Measurements from ENCODE around the gene OXTR.

Gene OXTR

DNA sequence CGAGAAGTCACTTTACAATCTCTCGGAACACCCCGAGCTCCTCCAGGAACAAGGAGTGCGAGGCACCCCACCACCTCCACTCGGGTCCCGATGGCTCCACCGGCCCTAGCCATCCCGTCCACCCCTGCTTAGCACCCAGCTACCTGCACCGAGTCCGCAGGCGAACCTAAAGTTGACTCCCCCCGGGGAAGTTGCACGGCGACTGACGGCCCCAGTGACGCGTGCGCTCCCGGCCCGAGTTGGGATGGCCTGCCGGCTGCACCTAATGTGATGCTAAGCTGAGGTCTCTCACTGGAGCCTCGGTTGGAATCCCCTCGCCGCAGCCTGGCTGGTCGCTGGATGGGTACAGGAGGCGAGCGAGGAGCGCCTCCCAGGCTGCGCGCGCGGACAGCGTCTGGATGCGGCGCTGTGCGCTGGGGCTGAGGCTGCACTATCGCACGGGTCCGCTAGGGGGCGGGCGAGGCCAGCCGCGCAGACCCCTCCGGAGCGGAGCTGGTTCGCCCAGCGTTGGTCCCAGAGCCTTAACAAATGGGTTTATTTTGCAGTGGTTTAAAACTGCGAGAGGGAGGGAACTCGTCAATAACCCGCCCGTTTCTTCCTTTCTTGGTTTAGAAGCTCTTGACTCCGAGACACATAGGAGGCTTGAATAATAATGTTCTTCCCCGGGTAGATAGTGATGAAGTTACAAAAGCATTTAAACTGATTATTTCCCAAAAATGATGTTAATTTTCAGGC, at the start of gene OXTR:
TSS of gene OXTR (minus strand) at position 526 of the 735 bp plus-strand sequence. CDS start 1,426 bp downstream, outside the sequence.
- peak; percentile 15 to 45 for DNase-seq

DNA sequence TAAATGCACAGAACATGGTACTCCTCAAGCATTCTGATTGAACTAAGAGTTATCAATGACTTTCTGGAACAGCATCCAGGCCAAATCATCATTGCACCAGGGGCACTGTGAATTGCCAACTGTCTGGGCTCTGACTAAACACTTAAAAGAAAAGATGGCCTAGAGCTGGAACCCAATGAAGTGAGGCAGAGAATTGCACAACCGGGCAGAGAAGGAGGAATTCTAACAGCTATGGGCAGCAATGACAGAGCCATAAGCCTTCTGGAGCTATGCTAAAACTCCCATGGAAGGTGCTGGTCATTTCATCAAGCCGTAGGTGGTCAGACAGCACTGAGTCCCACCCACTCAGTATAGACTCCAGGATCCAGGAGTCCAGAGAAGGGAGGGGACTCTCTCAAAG, 48.1 kb upstream of the OXTR start:
- no peak for DNase-seq

DNA sequence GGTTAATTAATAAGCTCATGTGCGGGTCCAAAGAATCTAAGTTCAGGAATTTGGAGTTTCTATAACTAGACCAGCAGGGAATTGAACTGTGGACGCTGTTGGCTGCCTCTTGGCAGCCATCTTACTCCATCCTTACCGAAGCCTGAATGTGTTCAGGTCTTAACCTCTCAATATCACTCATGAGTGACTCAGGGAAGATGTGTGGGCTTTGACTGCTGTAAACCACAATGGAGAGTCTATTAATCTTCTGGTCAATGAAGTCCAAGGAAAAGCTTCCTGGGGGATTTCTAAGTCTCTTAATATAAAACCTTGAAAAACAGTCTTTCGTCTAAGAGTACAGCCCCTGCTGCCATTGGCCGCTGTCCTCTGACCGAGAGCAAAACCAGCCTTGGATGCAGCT, 46.7 kb upstream of the OXTR start:
- no peak for DNase-seq

DNA sequence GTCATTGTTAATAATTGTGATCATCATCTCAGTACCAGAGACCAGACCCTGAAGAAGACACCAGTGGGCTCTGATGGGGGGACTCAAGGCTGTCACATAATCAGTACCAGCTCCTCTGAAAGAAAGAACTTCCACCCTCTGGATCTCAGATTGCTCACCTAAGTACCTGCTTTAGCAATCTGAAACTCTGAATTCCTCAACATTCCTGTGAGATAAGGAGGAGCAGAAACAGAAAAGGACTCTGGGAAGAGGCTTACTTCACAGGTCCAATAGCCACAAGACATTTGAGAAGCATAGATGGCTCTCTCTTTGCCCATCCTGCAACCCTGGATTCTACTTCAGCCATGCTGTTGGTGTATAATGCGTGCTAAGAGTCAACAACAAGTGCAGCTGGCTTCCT, 44.0 kb upstream of the OXTR start:
- no peak for DNase-seq

DNA sequence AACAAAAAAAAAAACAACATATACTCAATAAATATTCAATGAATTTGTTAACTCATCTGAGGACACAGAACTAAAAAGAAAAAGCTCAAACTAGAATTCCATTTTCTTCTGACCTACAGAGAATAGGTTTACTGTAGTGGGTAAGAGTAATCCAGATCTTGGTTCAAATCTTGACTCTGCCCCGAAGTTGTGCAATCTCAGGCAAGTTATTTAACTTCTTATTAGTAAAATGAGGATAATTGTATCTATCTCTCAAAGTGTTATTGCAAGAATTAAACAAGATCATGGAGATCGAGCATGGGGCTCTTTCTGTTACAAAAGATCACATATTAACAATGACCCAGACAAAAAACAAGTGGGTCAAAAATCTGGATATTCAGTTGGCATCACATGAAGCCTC, 41.1 kb upstream of the OXTR start:
- DNase-seq, result no peak

DNA sequence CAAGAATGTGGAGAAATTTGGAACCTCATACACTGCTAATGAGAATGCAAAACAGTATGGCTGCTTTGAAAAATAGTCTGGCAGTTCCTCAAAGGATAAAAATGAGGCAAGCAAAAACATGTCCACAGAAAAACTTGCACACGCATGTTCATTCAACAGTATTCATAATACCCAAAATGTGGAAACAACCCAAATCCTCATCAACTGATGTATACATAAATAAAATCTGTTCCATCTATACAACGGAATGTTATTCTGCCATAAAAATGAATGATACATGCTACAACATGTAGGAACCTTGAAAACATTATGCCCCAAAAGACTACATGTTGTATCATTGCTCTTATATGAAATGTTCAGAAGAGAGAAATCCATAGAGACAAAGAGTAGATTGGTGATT, 36.4 kb upstream of the OXTR start:
- DNase-seq, result no peak

DNA sequence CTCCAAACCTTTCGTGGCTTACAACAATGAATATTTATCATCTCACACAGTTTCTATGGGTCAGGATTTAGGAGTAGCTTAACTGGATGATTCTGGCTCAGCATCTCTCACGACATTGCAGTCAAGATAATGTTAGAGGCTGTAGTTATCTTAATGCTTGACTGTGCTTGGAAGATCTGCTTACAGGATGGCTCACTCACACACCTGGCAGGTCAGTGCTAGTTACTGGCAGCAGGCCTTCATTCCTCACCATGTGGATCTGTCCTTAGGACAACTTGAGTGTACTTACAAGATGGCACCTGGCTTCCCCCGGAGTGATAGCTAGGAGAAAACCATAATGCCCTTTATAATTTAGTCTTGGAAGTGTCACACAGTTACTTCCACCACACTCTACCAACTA, 32.8 kb upstream of the OXTR start:
- no peak for DNase-seq

DNA sequence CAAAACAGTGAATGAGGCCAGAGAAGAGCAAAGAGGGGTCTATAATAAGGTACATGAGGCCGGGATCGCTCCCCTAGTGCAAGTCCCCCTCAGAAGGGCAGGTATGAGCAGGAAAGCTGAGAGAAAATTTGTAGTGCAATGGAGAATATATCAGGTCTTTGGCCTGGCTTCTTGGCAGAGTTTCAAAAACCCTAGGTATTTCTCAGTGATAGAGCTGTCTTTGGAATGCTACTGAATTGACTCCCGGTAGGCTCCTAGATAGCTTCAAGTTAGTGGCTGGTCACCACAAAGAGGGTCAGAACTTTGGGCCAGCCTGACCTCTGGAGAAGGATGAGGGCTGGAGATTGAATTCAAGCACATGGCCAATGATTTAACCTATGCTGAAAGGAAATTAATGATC, 30.6 kb upstream of the OXTR start:
- DNase-seq, result no peak

DNA sequence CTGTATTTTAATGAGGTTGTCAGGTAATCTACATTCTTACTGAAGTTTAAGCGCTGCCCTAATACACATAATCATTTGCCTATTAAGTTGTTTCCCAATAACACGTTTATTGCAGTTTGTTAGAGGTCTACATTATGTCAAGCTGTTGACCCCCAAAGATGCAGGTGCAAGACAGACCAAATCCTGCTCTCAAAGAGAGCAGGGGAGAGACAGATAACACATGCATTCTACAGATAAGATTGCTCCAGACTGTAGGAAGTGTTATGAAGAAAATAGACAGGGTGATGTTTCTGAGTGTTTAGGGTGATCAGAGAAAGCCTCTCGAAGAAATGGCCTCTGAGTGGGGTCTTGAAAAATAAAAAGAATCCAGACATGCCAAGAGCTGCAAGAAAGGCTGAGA, 24.8 kb upstream of the OXTR start:
- no peak for DNase-seq

DNA sequence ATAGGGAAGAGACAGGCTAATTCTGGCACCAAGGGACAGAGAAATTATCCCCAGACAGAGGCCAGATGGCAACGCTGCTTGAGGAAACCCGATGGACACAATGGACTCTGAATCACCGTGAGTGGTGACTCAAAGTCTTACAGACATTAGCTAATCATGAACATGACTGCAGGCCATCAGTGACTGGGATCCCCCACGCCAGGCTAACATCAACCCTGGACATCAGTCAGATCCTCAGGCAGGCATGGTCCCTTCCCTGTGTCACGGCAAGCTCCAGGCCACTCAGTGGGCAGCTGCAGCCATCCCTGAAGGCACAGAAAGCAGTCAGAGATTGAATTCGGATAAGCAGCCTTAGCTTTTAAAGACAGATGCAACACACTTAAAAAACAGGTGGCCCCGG, 23.8 kb upstream of the OXTR start:
- no peak for DNase-seq

DNA sequence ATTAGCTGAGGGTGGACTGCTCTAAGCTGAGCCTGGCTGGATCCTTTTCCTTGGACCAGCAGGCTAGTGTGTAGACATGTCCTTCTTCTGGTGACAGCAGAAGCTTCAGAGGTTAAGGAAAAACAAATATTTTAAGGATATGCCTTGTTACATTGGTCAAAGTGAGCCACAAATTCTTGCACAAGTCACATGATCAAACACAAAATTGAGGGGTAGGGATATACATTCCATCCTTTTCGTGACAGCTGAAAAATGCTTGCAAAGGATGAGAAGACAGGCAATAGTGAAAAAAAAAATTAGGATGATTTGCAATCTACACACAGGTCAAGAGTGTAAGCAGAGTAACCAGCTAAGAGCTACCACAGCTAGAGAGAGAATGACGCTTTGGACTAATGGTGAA, 21.1 kb upstream of the OXTR start:
- no peak for DNase-seq

DNA sequence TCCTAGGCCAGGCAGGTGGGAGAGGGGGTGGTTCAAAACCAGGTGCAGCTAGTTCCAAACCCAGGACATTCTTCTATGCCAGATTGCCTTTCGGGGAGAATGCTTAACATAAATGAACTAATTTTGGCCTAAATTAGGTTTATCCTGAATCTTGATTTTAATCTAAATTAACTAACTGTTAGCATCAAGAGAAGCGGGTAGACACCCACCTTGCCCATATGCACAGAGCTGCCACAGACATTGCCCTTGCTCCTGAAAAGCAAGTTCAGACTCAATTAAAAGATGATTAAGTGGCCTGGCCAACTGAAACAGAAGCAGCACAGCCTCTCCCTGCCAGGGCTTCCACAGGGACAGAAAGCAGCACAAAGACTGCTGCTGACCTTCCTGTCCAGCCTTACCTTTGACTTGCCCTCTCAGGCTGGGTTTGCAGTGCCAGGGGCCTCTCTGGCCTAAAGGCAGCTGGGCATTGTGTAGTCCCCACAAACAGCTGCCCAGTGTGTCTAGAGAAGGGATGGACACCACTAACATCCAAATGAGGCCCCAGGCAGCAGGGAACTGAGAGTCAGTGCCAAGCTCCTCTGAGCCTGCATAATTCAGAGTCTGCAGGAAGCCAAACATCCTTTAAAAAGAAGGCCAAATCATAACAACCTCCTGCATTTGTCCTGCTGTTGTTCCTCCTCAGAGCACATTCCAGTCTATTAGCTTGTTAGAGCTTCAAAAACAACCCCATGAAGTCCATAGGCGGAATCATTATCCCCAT, 15.4 kb upstream of the OXTR start:
- no peak for DNase-seq

DNA sequence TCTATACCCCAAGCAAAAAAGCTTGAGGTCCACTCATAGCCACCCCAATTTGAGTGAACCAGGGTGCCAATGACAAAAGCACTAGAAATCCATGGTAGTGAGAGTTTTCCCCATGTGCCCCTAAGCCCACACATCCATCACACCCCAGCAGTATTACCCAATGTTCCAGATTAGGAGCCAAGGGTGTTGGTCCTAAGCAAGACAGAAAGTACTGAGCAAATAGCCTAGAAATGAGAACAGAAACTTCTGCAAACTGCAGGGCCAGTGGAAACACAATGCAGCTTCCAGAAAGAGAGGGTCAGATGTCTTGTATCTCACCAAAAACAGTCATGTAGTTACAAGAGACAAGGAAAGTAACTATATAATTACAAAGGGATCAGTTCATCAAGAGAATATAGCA, 10.9 kb upstream of the OXTR start:
- no peak for DNase-seq

DNA sequence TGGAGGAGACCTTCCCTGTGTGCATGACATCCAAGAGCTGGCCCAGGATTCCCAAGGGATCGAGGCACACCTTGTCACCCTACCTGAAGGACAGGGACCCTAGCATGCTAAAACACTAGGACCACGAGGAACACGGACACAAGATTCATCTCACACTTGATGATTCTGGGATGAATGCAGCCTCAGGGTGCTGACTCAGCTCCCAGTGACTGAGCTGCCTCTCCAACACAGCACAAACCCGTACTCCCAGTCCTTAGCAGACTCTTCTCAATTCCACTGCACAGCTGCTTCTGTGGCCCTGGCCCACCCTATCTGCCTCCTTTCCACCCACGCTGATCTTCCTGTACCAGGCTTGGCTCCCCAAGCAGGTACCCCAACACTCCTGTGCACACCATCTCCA, 9.1 kb upstream of the OXTR start:
- no peak for DNase-seq

DNA sequence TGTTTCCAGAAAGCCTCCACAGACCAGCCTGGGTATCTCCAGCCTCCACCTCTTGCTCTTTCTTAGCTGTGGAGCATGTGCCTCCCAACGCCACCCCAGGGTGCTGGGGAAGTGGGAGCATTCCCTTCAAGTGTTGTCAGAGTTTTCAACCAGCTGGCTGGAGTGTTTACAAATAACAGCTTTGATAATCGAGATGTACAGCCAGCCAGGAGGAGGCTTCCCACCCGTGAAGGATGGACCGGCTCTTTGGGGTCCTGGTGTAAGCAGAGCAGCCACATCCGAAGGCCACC, 8.5 kb upstream of the OXTR start:
- no peak for DNase-seq

DNA sequence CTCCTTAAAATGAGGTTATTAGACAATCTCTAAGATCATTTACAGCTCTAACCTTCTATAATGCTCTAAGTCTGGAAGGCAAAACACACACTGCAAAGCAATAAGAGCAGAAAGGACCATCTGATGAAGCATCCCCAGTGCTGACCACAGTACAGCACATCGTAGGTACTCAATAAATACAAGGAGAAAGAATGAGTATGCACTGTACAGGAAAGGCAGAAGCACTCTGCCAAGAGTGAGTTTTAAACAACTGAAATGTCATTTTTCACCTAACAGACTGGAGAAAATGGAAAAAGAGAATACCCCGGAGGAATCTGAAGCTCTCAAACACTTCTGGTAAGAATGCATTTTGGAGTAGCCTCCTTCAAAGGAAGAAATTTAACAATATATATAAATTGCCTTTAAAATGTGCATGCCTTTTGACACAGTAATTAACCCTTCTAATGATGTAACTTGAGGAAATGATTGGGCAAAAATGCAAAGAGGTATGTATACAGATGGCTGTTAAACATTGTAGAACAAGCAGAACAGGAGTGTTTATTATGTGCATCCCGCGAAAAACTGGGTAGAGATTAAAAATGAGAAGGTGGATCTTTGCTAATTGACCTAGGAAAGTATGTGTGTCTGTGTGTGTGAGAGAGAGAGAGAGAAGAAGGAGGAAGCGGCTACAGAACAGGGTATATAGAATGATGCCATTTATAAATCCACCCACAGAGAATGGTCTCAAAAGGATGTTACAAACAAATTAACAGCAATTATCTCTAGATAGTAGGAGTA, 8.0 kb upstream of the OXTR start:
- DNase-seq, result no peak

DNA sequence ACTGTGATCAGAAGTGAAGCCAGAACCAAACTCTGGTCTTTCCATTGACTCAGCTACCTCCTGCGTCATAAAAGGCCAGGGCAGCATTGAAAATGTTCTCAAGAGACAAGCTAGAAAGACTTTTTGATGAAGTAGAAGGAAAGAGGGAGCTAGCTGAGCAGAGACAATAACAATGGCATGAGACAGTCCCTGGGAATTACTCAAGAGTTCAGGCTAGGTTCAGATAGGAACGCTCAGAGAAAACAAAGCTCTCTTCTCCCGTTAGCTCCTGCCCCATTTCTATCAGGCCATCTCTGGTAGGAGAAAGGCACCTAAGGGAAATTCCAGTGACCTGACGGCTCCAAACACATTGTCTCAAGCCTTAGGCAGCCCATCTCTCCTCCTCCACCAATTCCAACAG, 7.0 kb upstream of the OXTR start:
- no peak for DNase-seq

DNA sequence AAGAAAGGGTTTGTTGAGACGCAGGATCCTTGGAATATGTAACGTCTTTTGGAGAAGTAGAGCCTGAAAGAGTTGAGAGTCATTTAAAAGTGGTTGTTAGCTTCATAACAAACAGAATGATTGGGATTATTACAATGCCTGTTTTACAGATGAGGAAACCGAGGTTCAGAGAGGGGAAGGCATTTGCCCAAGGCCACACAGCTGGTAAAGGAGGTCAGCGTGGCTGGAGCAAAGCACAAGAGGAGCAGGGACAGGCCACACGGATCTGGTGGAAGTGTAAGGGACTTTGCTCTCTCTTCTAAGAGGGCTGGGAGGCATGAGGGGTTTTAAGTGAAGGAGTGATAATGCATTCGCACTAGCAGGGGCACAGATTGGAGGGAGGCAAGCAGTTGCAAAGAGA, 6.2 kb upstream of the OXTR start:
- DNase-seq, result no peak

DNA sequence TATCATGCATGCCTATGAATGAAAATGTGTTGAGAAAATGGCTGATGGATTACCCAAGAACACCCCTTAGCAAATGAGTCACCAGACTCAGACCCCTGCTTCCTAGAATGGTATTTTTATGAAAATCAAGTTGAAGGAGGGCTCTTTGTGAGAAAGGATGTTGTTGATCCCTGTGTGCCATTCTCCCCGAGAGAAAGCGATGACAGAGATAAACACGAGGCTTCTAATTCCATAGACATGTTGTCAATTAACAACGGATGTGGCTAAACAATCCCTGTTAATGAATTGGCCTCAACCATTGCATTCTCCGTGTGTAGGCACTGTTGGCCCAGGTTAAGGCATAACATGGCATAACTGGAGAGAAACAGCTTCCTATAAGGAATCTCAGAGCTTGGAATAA, 5.8 kb upstream of the OXTR start:
- DNase-seq, result no peak

DNA sequence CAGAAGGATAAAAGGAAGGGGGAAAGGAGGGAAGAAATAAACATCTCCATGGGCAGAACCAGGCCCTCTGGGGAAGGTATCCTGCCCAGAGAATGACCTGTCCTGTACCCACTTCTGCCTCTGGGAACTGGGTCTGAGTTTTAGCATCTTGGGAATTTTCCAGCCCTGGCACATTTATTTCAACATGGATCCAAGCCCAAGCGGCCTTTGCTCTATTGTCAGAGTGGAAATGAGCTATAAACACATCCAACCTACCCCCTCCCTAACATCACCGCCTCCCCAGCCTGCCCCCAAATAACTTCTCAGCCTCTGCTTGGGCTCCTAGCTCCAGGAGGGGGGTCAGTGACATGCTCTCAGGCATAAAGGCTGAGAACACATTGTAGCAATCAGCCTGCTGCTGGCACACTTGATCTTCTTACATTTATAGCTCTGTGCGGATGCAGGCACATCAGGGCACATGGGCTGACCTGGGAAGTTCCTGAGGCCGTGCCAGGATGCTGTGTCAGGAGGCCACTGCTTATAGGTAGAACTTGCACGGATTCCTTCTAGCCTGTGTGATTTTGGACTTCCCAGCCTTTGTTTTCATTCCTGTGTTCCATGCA, 4.6 kb upstream of the OXTR start:
- DNase-seq, result no peak

DNA sequence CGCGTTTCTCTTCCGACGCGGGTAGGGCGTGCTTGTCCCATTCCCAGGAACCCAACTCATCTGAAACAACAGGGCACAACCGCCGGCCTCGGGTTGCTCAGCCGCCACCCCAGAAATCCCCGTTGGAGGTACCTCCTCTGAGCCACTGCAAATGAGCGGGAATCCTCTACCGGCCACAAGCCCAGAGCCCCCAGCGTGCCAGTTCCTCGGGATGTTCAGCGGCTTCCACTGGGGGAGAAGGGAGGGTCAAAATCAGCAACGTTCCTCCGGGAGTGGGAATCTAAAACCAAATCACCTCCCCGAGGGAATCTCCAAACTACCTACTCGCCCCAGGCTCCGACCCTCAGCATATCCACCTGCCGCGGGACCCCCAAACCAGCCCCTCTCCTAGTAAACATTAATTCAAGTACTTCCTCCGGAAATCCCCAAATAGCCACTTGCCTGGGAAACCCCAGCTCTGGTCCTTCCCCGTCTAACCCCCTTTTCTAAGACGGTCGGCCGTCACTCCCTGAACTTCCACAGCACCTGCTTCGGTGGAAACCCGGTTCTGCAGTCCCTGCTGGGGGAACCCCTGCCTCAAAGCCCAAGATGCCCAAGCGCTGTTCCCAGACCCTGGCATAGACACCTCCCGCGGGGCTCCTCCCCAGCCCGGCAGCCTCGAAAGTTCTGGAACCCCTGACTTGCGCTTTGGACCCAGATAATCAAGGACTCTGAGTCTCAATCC, 887 bp downstream of the OXTR start:
- no peak for DNase-seq

DNA sequence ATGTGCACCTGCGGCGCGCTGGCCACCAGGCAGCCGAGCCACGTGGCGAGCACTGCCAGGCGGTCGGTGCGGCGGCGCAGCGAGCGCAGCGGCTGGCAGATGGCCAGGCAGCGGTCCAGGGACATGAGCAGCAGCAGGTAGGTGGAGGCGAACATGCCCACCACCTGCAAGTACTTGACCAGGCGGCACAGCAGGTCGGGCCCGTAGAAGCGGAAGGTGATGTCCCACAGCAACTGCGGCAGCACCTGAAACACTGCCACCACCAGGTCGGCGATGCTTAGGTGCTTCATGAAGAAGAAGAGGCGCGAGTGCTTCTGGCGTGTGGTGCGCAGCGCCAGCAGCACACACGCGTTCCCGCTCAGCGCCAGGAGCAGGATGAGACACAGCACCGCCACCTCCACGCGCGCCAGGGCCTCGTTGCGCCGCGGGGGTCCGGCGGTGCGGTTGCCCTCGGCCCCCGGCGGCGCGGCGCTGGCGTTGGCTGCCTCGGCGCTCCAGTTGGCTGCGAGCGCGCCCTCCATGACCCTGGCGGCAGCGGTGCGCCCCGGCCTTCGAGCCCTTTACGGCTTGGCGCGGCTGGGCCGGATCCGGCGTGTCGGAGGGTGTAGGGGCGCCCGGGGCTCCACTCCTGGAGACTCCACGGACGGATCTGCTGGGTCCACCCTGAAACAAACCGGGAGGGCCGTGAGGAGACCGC, 1.6 kb downstream of the OXTR start:
- DNase-seq, result no peak

Measured in NCI-H1930 (cell line).